ENCODE measurements around the gene ALS2.

The ALS2 gene

DNA sequence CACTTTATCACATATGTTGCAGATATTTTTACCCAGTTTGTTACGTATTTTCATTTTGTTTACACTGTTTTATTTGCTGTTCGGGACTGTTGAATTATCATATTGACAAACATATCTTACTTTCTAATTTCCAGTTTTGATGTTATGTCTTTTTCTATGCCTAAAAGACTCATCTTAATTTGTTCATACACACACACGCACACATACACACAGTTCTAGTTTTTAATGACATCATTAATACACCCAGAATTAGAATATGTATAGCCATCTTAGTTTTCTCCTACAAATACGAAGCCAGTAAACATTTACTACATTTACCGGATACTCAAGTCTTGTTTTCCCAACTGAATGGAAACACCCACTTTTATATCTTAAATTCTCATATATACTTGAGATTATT is 29.2 kb downstream of the ALS2 start:
- no peak for DNase-seq

DNA sequence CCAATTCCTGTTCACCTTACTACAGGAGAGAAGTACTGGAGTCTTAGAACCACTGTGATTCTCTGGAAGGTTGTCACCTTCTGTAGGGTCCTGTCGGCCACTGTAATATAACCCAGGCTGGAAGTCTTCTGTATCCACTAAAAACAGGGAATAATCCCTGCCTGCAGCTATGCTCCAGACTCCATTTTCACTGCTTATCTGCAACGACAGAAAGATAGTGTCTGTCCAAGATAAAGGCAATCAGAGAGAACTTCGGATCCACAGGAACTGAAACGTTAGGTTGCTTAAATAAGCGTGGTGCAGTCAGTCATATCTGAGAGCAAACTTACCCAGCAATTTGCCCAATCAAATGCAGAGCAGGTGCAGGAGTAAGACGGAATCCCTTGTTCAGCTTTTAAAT is 34.2 kb downstream of the ALS2 start:
- no peak for DNase-seq

DNA sequence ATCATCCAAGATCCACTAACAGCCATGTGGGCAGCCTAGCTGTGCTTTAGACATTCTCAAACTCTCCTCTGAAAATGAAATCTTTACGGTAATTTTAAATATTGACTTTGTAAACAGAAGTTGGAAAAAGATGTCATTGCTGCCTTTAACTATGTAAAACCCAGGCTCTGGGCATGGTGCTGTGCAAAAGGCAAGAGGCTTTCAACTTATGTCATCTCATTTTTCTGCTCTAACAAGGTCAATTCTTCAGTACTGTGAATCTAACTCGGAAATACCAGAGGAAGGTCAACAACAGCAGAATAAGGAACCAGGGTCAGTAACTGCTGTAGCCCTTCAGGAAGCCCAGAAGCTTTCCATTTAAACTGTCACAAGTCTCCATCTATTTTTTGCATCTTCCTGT is 45.2 kb downstream of the ALS2 start:
- DNase-seq: no peak

DNA sequence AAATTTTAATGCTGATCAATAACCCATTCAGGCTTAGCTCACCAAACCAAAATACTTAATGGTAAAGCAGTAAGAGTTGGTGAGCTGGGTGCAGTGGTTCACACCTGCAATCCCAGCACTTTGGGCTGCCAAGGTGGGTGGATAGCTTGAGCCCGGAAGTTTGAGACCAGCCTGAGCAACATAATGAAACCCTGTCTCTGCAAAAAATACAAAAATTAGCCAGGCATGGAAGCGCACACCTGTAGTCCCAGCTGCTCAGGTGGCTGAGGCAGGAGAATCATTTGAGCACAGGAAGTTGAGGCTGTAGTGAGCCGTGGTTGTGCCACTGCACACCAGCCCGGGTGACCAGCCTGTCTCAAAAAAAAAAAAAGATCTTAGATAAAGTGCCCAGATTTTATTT is 46.6 kb downstream of the ALS2 start:
- no peak for DNase-seq

DNA sequence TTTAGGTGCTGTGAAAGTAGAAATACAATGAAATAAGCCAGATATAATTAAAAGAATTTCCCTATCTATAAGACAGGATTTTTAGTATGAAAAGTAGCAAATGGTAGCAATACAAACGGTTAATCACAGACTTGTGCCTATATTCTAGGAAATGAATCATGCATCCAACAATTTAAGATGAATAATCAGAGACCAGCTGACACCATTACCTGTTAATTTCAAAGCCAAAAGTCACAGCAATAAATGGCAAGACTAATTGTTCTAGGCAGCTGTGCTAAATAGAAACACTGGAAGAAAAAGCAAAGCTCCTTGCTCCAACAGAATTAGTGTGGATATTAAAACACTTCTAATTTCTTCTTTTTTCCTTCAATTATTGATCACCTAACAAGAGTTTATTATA is 47.2 kb downstream of the ALS2 start:
- DNase-seq: no peak

DNA sequence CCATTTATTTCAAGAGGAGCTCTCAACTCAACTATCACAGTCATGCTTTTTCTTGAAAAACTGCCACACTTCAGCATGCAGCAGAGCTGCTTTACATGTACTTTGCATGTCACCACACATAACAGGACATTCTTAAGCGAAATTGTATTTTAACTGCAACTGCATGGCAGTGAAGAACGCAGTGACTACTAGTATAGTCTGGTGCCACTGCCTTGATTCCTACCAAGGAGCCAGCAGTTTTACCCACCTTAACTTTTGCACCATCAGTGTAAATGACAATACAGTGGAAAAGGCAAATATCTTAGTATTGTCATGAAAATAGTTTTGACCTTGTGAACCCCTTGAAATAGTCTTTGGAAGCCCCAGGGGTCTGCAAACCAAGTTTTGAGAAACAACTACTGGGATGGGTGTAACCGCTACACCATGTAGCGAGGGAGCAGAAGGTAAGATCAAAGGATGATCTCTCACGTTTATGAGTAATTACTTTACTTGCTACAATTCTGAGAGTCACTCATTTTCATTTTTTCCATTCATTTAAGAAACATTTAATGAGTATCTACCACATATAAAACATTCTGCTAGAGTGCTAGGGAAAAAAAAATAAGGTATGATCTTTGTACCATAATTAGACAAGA is 50.0 kb downstream of the ALS2 start:
- no peak for DNase-seq

DNA sequence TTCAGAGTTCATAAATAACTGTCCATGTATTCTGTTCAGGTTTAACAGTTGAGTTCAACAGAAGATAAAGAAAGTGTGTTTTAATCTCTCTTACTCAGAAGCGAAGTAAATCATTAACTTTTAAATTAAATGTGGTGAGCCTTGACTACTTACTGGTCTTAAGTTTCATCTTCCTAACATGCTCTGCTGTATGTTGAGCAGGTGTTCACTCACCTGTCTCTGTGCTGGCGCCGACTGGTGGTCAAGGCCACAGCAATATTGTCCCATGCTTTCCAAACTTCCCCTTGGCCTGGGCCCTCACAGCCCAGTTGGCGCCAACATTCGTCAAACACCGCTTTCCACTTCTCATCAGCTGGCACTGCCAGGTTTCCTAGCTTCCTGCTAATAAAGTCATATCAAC is 65.3 kb downstream of the ALS2 start:
- no peak for DNase-seq

DNA sequence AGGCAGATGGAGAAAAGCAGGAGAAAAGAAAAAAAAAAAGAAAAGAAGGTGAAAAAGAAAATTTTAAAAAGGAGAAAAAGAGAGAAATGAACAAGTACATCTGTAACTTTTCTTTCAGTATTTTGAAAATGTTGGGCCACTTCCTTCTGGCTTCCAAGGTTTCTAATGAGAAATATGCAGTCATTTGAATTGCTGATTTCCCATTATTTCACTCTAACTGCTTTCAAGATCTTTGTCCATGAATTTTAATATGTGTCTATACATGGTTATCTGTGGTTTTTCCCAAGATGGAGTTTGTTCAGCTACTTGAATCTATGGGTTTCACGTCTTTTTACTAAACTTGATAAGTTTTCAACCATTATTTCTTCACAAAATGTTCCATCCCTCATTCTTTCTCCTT is 68.0 kb downstream of the ALS2 start:
- DNase-seq: no peak

DNA sequence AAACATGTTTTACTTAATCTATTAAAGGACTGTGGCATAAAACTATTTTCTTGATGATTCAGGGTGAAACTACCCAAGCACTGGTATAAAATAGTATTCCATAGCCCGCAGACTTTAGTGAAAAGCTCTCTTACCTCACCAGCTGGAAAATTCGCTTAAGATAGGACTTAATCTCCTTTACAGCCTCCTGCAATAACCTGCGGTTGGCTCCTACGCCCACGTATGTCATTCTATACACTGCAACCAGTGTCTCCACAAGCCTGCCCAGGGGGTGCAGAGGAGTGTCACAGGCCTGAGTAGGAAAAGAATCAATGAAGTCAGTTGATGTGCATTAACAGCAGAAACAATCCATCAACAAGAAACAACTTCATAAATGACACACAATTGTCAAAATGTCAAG is 71.0 kb downstream of the ALS2 start:
- no peak for DNase-seq

DNA sequence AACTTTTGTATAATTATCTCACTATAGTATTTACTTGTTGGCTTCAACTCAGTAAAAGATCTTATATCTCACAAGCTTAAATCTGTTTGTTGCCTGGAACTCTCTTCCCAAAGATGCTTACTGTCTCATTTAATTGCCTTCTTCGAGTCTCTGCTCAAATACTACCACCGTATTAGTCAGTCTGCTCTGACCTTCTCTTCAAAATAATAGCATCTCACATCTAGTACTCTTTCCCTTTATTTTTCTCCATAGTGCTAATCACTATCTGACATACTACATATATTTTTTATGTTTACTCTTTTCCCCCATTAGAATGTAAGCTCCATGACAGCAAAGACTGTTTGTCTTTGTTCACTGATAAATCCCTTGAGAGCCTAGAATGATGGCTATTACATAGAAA is 71.7 kb downstream of the ALS2 start:
- DNase-seq: no peak

DNA sequence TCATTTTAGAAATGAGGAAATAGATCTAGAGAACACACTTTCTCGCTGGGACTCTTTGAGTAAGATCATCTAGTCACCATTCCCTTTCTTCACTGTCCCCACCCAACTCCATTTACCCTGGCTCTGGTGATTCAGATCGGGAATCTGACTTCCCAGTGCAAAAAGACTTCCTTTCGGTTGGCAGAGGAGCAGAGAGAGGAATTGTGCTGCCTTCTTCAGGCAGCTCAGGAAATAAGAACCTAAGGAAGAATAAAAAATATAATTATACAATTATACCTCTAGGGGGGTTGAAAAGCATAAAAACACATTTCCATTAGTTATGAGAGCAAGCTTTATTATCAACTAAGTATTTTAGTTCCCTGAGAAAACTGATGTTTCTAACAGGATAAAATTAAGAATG is 73.0 kb downstream of the ALS2 start:
- no peak for DNase-seq

DNA sequence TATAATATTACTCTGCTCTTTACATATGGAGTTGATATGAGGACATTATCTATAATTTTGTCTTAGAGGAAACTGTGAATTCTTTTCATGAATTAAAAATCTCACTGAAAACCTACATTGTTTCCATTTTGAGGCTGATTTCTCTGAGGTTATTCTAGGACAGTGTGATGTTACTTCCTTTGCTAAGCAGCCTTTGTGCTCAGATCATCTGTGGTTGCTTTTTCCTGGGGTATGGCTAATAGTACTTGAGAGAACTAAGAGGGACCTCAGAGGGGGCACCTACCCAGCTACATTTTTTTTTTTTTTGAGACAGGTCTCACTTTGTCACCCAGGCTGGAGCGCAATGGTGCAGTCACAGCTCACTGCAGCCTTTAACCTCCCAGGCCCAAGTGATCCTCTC is 73.6 kb downstream of the ALS2 start:
- no peak for DNase-seq

DNA sequence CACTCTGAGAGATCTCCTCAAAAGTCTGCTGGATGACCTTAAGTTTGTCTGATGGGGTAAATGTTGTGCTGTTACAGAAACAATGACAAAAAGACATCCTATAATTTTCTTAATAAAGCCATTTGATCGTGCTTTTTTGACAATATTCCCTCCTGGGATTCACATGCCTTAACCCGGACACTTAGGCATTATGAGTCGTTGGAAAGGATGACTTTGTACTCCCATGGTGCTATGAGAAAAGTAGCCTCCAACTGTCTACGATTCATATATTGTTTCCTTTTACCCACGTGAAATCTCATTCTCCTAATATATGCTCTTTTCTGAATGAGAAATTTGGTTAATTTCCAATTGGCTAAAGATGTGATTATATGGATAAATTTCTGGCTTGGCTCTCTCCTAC is 76.2 kb downstream of the ALS2 start:
- DNase-seq: no peak

DNA sequence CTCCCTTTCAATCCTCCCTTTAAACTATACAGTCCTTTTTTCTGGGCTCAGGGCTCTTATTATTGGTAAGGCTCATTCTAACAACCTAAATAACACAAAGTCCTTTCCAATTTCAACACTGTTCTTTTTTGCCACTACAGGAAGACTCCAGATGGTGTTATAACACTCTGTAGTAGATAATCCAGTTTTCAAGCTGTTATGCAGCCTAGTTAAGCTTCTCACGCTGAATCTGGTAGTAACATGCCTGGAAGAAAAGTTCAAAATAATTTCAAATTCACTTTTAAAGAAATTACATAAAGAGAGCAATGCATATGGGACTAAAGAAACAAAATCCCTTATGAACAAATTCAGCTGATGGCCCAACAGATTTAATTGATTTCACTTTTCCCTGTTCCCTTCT is 79.1 kb downstream of the ALS2 start:
- DNase-seq: no peak

DNA sequence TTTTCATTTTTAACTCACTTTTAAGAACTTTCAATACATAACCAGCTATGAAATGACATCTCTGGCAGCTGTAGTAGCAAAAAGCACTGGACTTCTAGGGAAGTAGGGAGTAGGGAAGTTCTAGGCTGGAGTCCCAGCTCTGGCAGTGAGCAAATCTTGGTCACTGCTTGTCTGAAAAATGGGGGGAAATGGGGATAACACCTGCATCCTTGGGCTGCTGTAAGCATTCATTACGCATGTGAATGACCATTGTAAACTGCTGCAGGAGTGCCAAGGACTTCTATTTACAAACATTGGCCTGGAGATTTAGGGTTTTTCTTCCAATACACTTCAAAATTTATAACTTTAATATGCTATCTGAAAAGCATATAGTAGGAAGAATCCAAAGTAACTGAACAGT is 81.3 kb downstream of the ALS2 start:
- DNase-seq: no peak

DNA sequence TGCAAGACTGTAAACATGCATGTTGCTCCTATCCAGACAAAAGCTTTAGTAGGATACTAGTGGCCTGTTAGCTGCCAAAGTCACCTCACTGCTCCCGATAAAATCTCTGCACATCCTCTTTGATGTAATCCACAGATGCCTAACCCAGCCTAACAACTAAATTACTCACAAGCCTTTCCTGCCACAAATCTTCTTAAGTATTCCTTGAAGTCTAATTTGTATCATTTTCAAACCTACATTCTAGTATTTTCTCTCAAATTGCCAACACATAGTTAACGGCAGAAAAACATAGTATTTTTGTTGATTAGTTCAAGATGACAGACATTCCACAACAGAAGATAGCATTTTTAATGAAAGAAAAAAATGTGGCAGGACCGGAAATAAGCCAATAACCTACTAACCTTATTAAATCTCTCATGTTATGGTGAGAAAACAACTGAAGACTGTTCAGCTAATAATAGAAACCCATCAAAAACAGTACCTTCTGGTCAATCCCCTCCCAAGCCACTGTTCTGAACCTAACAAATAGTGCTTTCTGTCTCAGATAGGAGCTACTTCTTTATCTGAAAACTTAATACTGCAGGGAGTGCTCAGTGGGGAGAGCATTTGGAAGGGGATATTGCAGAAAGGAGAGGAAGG is 82.0 kb downstream of the ALS2 start, which contains the start of gene MPP4:
TSS of gene MPP4 (minus strand) at position 57 of the 639 bp plus-strand sequence. CDS start 4,690 bp downstream, outside the sequence.
- no peak for DNase-seq

DNA sequence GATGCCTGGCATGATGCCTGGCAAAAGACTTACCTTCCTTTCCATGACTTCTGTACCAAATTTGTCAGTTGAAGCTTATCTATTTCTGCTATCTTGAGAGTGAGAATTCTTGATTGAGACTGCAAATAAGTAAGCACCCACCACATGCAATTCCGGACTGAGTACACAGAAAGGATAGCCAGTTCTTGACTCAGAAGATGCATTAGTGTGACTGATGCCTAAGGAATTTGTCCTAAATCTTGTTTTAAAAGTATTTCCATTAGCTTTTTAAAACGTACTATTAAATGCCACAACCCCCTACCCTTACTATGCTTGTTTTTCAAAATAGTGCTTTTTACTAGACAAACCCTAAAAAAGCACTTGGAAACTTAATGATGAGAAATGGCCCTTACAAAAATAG is 82.8 kb downstream of the ALS2 start:
- no peak for DNase-seq

DNA sequence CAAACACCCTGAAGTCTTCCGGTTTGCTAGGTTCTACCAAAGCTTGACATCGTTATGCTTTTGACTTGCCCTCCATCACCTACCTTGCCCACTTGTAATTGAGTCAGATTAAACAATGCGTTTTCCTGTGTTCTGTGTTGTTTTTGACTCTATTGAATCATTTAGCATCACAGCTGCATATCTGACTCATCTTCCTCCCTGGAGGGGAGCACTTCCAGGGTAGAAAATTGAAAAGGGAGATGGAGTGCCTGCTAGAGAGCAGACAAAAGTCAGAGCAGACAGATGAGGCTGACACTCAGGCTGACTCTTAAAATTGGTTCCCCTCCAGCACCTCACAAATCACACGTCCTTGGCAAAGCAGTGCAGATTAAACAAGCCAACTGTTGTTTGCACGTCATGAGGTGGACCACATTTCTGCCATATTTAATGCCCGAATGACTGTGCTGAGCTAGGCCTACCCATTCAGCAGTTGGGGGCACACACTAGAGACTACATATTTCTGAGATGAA is 84.5 kb downstream of the ALS2 start:
- DNase-seq: no peak

DNA sequence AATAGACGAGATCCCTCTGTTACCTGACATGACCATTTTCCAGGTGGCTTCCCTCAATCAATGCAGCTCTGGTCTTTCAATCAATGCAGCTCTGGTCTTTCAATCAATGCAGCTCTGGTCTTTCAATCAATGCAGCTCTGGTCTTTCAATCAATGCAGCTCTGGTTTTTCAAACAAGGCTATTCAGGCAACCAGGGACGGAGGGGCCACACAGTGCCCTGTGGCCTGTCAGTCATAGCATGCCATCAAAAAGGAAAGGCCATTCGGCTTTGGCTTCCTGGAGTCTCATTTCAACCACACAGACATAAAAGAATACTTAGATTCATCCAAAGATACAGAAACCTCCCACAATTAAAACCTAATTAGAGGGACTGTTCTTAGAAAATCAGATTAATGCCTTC is 95.6 kb downstream of the ALS2 start:
- no peak for DNase-seq

DNA sequence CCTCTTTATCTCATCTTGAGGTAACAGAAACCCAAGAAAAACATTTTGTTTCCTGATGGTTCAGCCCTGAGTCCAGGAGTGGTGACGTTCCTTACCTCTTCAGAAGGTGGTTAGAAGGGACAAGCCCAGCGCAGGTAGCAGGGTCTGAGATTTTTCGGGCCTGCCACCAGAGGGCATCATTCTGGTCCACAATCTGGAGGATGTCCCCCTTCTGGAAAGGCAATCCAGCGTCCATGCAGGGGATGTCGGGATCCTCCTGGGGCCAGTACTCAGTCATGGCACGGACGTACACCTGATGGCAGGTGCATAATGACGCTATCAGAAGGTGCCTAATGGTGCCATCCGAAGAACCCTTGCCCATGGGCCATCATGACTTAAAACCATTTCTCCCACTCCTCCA is 100.0 kb downstream of the ALS2 start:
- no peak for DNase-seq

DNA sequence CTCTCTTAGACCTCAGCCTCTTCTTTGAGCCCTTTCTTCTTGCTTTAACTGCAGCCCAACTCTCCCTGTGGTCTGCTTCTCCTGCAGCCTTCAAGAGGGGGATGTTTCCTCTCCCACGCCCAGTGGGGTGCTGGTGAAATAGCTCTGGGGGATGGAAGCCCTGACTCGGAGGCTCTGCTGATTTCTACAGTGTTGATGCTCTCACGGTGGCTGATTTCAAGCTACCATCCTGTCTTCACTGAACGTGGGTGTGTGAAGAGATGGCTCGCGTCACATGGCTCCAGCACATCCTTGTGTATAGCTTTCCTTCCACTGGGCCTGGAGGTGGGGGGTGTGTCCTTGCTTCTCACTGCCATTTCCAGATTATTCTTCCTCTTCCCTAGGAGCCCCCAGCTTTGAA is 102.3 kb downstream of the ALS2 start:
- no peak for DNase-seq

DNA sequence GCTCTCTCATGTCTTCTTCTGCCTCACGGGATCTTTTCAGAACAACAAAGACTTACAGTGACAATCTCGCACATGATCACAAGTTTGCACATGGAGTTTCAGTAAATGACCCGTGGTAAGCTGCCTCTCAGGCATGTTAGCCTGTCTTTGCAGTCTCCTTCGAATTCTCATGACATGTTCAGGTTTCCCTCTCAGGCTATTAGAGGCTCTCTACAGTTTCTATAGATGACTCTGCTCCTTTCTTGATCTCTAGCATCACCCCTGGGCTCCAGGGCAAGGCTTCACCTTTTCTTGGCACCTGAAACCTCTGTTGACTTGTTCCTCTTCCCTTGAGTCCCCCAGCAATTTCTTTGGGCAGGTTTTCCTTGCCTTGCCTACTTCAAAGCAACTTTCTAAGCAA is 105.3 kb downstream of the ALS2 start:
- no peak for DNase-seq

DNA sequence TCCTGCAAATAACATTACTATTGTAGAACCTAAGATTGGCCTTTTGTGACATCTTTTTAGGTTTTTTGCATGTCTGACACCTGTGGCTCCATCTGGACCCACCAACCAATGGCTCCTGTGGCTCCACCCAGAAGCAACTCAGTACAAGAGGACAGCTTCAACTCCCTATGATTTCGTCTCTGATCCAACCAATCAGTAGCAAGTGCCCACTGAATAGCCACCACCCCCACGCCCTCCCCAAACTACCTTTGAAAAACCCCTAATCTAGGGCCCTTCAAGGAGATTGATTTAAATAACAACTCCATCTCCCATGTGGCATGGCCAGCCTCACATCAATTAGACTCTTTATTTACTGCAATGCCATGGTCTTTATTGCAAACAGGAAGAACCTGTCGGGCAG is 105.9 kb downstream of the ALS2 start:
- no peak for DNase-seq

DNA sequence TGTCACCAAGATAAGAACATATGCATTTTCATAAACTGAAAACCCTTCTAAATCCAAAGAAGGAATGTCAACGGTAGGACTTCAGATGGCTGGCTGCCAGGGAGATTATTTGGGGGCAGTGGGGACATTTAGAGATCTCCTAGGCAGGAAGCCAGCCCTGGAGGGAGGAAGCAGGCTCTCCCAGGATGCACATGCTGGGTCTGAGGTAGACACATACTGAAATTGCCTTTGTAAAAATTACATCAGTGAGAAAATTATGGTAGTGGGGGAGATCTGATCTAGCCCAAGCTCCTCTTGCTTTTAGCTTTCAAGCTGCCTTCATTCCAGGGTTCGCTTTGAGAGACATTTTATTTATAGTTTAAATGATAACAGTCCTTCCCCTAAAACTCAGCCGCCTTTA is 106.4 kb downstream of the ALS2 start:
- DNase-seq: no peak

DNA sequence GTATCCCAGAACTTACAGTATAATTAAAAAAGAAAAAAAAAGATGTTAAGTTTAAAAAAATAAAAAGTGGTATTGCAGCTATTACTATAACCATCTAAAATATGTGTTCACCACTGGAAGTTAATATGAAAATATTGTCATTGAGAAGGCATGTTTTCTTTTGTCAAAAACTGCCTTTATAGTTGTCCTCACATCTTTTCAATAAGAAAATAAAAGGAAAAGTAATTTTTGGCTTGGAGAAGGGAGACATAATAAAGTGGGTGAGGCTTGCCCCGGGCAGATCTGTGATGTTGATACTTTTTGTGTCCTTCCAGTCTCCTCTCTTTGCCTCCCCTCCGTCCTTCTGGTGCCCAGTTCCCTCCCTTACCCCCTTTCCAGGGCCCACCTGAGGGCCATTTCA is 107.2 kb downstream of the ALS2 start:
- DNase-seq: no peak
